GM12864 (cell line): ENCODE results near the gene TNC.

ENCODE experiments used
- DNase-seq: peaks from one replicate; pipeline ENCODE4 v3.0.0-alpha.2; 2011; ENCODE audit warnings: low read depth
- H3K4me3 ChIP-seq: 2 replicates; pipeline ENCODE4 v1.5.1; 2011; ENCODE audit warnings: mild to moderate bottlenecking, low read depth, low read length, control low read depth
- CTCF ChIP-seq: IDR thresholded peaks from 2 replicates; pipeline ENCODE4 v1.5.1; 2011; ENCODE audit warnings: low read depth, mild to moderate bottlenecking, moderate library complexity, low read length, control low read depth, inconsistent platforms; ENCODE audit errors: missing control alignments

The TNC gene

DNA sequence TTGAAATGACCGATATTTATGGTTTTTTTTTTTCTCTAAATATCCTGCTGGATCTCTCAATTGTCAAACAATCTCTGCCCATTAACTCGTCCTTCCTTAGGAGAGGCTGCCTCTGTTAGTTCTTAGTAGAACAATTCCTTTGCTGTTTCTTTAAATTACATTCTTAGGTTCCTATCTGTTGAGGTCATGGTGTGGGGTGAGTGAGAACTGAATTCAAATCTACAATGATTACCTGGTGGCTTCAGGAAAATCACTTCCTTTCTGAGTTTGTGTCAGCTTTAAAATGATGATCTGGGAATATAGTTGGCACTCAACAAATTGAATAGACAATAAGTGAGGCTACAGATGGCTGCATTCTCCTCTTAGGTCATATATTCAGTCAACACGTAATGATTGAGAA, 105.5 kb downstream of the TNC start:
- DNase-seq = no peak
- no peak for TF ChIP-seq CTCF
- H3K4me3 ChIP-seq = no peak overlapping the region

DNA sequence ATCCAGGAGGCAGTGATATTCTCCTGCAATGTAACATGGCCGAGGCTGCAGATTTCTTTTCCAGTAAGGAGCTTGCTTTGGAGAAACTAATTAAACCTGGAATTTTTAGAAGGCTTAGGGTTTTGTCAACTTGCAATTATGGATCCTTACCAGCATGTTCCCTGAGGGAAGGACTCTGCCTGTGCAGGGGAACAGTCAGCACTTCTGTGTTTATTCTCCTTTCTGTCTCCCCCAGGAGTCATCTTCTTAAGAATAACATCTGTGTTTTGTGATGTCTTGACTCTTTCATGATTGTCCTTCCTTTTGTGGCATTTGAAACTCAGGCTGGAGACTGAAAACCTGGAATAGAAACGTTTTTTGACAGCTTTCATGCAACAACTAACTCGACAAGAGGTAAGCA, 107.1 kb downstream of the TNC start:
- no peak for TF ChIP-seq CTCF
- no peak overlapping the region for H3K4me3 ChIP-seq
- no peak for DNase-seq

- H3K4me3 ChIP-seq = no peak overlapping the region
- no peak for DNase-seq
- TF ChIP-seq CTCF = no peak
Measured at GRCh38 chr9:115008536-115009270, 109.3 kb downstream of the TNC start.

DNA sequence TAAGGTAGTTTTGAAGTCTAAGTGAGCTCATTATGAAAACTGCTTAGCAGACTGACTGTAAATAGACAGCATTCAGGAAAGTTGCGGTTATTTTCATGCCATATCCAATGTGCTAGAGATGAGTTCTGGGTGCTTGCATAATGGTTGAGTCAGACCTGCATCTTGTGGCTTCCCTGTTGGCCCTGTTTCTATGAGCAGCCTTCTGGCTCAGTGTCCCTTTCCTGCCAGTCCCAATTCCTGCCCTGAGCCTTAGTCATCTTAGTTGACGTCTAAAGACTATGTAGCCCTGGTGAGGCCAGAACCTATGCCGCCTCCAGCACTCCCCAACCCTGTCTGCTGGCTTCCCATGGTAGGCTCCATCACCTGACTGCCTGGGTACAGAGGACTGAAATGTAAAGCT, 111.3 kb downstream of the TNC start:
- TF ChIP-seq CTCF = no peak
- H3K4me3 ChIP-seq = no peak overlapping the region
- no peak for DNase-seq

- H3K4me3 ChIP-seq = no peak overlapping the region
- no peak for DNase-seq
- TF ChIP-seq CTCF = no peak
Measured at GRCh38 chr9:115005322-115005721, 112.6 kb downstream of the TNC start.

DNA sequence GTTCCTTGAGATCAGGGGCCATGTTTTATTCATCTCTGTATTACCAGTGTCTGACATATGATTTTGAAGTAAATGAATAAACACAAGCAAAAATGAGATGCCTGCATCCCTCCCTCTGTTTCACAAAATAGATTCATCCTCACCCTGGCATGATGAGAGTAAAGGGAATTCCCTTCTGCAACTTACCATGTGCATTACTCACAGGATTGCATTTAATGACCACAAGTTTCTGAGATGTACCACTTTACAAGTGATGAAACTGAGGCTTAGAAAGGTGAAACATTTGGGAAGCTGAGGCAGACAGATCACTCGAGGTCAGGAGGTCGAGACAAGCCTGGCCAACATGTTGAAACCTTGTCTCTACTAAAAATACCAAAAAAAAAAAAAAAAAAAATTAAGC, 113.4 kb downstream of the TNC start:
- no peak overlapping the region for H3K4me3 ChIP-seq
- no peak for DNase-seq
- no peak for TF ChIP-seq CTCF
